Activated CD4-positive, alpha-beta T cell treated with anti-CD3 and anti-CD28 coated beads, Interleukin-2, amount 50 U/mL, for 24 hours (primary cell): ENCODE results near the gene HMBS.
A peak's percentile ranks its signal among the peaks of the same experiment; 100 is the strongest.

Source experiments
- DNase-seq, 2 donors: peaks; one replicate each; pipeline ENCODE4 v3.0.0-alpha.2; 2020; ENCODE audit warnings: low read depth in 1 of 2, low spot score in 1 of 2

Gene HMBS

DNA sequence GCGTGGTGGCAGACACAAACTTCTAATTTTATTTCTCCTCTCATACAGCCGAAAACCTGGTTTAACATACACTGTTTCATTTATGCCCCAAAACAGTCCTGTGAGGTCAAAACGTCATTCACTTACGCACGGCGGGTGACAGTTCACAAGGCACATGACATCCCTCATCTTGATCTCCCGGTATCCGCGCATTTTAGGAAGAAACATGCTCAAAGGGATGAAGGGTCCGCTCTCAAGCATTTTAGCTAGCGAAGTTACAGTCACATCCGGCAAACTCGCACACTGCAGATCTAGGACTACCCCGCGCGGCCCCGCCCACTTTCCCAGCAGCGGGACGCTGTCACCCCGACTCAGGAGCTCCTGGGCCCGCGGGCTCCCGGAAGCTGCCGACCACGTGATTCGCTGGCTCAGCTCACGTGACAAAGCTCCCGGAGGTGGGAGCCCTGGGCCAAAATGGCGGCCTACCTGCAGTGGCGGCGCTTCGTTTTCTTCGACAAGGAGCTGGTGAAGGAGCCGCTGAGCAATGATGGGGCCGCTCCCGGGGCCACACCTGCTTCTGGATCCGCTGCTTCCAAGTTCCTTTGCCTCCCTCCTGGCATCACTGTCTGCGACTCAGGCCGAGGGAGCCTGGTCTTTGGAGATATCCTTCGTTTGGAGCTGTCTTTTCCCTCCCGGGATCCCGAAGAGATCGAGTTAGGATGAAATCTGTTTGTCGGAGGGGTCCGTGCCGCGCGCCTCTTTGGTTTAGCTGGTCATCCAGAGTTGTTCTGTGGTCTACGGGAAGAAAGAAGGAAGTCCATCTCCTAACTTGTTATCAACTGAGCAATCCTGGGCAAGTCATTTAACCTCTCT, 17.1 kb upstream of the HMBS start, which contains the start of gene VPS11:
Gene VPS11, plus strand, starts transcription at position 448 of the 852 bp plus-strand sequence. Its CDS starts 6 bp downstream, at position 454.
- peak; percentile 91 to 97 for DNase-seq

- DNase-seq = no peak
Observed at GRCh38 chr11:119077839-119078238, 6.8 kb upstream of the HMBS start.

DNA sequence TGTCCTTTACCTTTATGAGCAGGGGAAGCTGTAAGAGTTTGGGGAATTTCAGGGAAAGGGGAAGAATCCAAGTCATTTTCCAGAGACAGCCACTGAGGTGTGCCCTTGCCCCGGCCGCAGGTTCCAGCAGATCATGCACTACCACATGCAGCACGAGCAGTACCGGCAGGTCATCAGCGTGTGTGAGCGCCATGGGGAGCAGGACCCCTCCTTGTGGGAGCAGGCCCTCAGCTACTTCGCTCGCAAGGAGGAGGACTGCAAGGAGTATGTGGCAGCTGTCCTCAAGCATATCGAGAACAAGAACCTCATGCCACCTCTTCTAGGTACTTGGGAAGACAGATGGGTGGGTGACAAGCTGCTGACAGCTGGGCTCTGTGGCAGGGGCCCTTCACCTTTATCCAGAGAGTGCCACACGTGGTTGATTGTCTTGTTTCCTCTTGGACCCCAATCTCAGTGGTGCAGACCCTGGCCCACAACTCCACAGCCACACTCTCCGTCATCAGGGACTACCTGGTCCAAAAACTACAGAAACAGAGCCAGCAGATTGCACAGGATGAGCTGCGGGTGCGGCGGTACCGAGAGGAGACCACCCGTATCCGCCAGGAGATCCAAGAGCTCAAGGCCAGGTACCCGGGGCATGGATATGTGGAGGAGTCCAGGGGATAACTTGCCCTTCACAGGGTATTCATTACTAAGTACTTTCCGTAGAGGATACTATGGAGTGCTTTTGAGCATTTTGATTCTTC, 5.8 kb upstream of the HMBS start:
- no peak for DNase-seq

- DNase-seq = no peak
Observed at GRCh38 chr11:119081682-119082260, 2.9 kb upstream of the HMBS start.

- DNase-seq = peak in 1 of 2 donors; percentile 27
Observed at GRCh38 chr11:119085437-119085847, 761 bp downstream of the HMBS start.

DNA sequence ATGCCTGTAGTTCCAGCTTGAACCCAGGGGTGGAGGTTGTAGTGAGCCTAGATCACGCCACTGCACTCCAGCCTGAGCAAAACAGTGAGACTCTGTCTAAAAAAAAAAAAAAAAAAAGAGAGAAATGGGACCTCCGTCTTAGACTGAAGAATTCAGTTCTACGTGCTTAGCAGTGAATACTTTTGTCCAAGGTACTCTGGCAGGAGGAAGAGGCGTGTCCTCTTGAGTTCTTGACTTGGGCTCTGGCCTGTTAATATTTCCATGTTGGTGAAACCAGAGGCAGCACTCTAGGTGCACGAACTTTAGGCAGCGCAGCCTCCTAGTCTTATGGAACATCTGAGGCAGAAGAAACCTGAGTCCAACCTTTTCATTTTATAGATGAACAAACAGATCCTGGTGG, 2.4 kb downstream of the HMBS start:
- no peak for DNase-seq

GRCh38 chr11:119087747-119088241, 3.1 kb downstream of the HMBS start:
- no peak for DNase-seq

DNA sequence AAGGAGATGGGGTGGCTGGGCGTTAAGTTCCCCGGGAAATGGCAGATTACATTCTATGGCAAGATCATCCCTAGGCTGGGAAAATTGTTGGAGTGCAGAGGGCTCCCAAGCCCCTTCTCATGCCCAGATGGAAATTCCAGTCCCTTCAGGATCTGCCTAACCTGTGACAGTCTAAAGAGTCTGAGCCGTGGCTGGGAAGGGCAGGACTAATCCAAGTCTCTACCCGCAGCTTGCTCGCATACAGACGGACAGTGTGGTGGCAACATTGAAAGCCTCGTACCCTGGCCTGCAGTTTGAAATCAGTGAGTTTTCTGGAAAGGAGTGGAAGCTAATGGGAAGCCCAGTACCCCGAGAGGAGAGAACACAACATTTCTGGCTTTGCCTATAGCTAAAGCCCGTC, 3.7 kb downstream of the HMBS start:
- no peak for DNase-seq

DNA sequence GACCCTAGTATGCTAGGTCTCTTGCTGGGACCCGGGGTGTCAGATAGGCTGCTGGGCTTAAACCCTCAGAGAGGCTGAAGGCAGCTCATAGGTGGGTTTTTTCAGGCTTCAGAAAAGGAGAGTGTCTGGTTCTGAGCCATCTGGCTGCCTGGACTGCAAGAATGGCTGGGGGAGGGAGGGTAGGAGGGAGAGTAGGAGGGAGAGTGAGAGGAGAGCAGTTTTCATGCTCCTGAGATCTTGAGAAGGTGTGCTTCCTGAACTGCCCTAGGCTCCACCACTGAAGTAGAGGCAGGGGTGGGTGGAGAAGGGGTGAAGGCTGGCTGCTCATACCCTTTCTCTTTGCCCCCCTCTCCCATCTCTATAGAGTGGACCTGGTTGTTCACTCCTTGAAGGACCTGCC, 4.6 kb downstream of the HMBS start:
- no peak for DNase-seq

DNA sequence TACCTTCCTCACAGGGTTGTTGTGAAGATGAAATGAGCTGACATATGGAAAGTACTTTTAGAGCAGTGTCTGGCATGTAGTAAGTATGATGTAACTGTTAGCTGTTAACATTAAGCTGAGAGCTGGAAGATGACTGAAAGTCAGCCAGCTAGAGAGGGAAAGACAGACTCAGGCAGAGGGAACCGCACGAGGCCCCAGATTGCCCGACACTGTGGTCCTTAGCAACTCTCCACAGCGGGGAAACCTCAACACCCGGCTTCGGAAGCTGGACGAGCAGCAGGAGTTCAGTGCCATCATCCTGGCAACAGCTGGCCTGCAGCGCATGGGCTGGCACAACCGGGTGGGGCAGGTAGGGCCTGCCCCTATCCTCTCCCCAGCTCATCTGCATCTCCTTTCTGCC, 6.5 kb downstream of the HMBS start:
- DNase-seq = no peak

DNA sequence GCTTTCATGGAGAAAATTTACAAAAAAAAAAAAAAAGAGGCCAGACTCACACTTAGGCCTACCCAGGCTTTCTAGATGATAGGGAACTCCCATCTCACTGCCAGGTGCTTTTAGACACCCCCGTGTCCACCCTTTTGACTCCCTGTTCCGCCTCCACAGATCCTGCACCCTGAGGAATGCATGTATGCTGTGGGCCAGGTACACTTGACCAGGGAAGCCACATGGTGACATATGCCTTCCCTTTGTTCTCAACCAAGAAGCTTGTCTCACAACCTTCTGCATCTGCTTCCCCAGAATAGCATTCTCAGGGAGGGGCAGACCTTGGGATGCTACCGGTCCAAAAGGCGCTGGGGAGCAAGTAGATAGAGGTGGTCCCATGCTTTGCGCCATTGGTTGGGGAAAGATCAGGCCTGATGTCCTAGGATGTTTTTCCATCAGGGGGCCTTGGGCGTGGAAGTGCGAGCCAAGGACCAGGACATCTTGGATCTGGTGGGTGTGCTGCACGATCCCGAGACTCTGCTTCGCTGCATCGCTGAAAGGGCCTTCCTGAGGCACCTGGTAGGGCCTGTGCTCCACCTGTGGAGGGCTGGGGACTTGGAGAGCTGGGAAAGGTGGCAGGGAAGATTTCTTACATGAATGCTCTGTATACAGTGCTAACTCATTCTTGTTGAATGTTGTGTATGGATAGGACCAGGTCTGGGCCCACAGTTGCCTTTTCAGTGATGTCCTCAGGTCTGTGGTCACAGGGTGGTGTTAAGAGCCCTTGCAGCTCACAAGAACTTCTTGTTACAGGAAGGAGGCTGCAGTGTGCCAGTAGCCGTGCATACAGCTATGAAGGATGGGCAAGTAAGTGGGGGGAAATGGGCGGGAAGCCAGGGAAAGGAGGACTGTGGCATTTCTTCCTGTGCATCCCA, 7.5 kb downstream of the HMBS start:
- no peak for DNase-seq

- DNase-seq = no peak
Observed at GRCh38 chr11:119092880-119093842, 8.5 kb downstream of the HMBS start.

GRCh38 chr11:119093942-119094815, 9.5 kb downstream of the HMBS start:
- peak; percentile 18 to 22 for DNase-seq

DNA sequence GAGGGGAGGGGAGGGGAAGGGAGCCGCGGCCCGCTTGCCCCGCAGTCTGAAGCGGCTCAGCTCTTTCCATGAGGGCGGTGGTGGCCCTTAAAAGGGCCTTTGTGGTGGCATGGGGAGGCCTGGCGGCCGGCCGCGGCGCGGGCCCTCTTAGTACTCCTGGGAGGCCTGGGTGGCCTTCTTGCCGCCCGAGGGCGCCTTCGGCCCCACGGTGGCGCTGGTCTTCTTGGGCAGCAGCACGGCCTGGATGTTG, 10.1 kb downstream of the HMBS start:
- no peak for DNase-seq

- DNase-seq = peak; percentile 98 to 99
Observed at GRCh38 chr11:119095066-119095880, 10.6 kb downstream of the HMBS start.

- DNase-seq = no peak
Observed at GRCh38 chr11:119099711-119100110, 15.0 kb downstream of the HMBS start.

- DNase-seq = no peak
Observed at GRCh38 chr11:119100246-119100970, 15.7 kb downstream of the HMBS start.
